HCT116 (cell line): Measurements from ENCODE around the gene GIPR. TPM values are rescaled to one million over a fixed set of nuclear protein-coding genes. Genes with fewer than 3 reads are reported as not detected.

Source experiments
- POLR2A ChIP-seq: IDR thresholded peaks from 2 replicates; pipeline ENCODE4 v1.7.0; 2011; ENCODE audit warnings: borderline replicate concordance; ENCODE audit not compliant: insufficient read depth, insufficient read length; ENCODE audit errors: extremely low read depth
- ZBTB33 ChIP-seq: IDR thresholded peaks from 2 replicates; pipeline ENCODE4 v1.6.1; 2011; ENCODE audit warnings: mild to moderate bottlenecking, low read length, moderate library complexity; ENCODE audit not compliant: insufficient replicate concordance; ENCODE audit errors: extremely low read depth
- ZNF274 ChIP-seq: fragments of 200-500 bp; sonication (Bioruptor generic); IDR thresholded peaks from 2 replicates; pipeline ENCODE4 v1.6.1; 2014; ENCODE audit warnings: mild to moderate bottlenecking, low read depth, low read length, inconsistent platforms
- microRNA counts: library from miRNA; unstranded; fragments of <30 nt; microRNA quantifications from one replicate; lab custom pipeline; 2015
- microRNA-seq: library from miRNA; unstranded; fragments of <30 nt; microRNA quantifications from one replicate; pipeline ENCODE4, GENCODE V29; 2016; ENCODE audit warnings: borderline number of aligned reads
- total RNA-seq: library from RNA; stranded (reverse); gene quantifications from one replicate; pipeline ENCODE4 v1.2.1, GENCODE V29; 2021; ENCODE audit not compliant: unreplicated experiment

The GIPR gene
- total RNA-seq, 1 experiment from 2014 or later, result 14.1 TPM

- TF ChIP-seq ZBTB33 (peak; percentile 75), ZNF274 (no peak), POLR2A (no peak)
- TF ChIP-seq, all 23 proteins: peak for 8
Measured at GRCh38 chr19:45730368-45731288, 62.6 kb downstream of the GIPR start, which contains the start of gene FBXO46 (continued).

MicroRNA genes within 50 kb of the gene (microRNA counts, 767-probe panel; counts per million panel counts)
- microRNA hsa-miR-330-3p (lab: Ali Mortazavi, UCI) (not detected), microRNA hsa-miR-330-5p (lab: Ali Mortazavi, UCI) (not detected), microRNA hsa-miR-642a-5p (lab: Ali Mortazavi, UCI) (not detected), microRNA hsa-miR-642b-3p (lab: Ali Mortazavi, UCI) (not detected)

Small RNA genes within 50 kb of the gene (microRNA-seq; reads per million reads assigned to microRNA genes)
- gene MIR330, result 392 reads per million, percentile 73 among the genes with 10 or more reads in this experiment
- gene MIR642A, result not detected
- not detected for gene MIR642B

Other genes starting within 250 kb of the GIPR start
- 103 TPM for gene ERCC1, start 244.3 kb upstream of the GIPR start, total RNA-seq
- 12.6 TPM for gene FOSB, start 200.2 kb upstream of the GIPR start, total RNA-seq
- 21.7 TPM for gene RTN2, start 171.2 kb upstream of the GIPR start, total RNA-seq
- gene PPM1N, start 169.8 kb upstream of the GIPR start, total RNA-seq, result 5.2 TPM
- 152 TPM for gene VASP, start 160.7 kb upstream of the GIPR start, total RNA-seq
- gene OPA3, start 83.4 kb upstream of the GIPR start, total RNA-seq, result 11.1 TPM
- 0.10 TPM for gene GPR4, start 66.0 kb upstream of the GIPR start, total RNA-seq
- 131 TPM for gene EML2, start 28.8 kb upstream of the GIPR start, total RNA-seq
- gene SNRPD2, start 23.7 kb downstream of the GIPR start, total RNA-seq, result 927 TPM
- gene QPCTL, start 24.4 kb downstream of the GIPR start, total RNA-seq, result 19.5 TPM
- 31.7 TPM for gene FBXO46, start 62.7 kb downstream of the GIPR start, total RNA-seq
- gene MEIOSIN, start 65.2 kb downstream of the GIPR start, total RNA-seq, result 2.1 TPM
- gene SIX5, start 101.0 kb downstream of the GIPR start, total RNA-seq, result 18.3 TPM
- 52.5 TPM for gene DMPK, start 114.3 kb downstream of the GIPR start, total RNA-seq
- 56.8 TPM for gene DMWD, start 124.6 kb downstream of the GIPR start, total RNA-seq
- gene RSPH6A, start 147.1 kb downstream of the GIPR start, total RNA-seq, result 0.57 TPM
- gene SYMPK, start 194.9 kb downstream of the GIPR start, total RNA-seq, result 117 TPM
- 5.8 TPM for gene FOXA3, start 196.1 kb downstream of the GIPR start, total RNA-seq
- 33.9 TPM for gene IRF2BP1, start 217.9 kb downstream of the GIPR start, total RNA-seq
- gene MYPOP, start 234.4 kb downstream of the GIPR start, total RNA-seq, result 10.8 TPM
- not detected for gene NANOS2, start 246.6 kb downstream of the GIPR start, total RNA-seq